NCI-H1417 (cell line): ENCODE results near the gene ABHD5.

ENCODE experiments used
- DNase-seq, 3 experiments: peaks; one replicate each; lab custom pipeline; 2025; lab: John Stamatoyannopoulos, UW

Gene ABHD5

GRCh38 chr3:43685921-43686320 is 4.8 kb upstream of the ABHD5 start:
- DNase-seq = no peak

- no peak for DNase-seq
Observed at GRCh38 chr3:43686333-43686699, 4.4 kb upstream of the ABHD5 start.

- DNase-seq = no peak
Observed at GRCh38 chr3:43686700-43687498, 3.8 kb upstream of the ABHD5 start.

GRCh38 chr3:43687499-43687811 is 3.3 kb upstream of the ABHD5 start:
- no peak for DNase-seq

- DNase-seq = no peak
Observed at GRCh38 chr3:43688245-43688650, 2.5 kb upstream of the ABHD5 start.

- DNase-seq = no peak
Observed at GRCh38 chr3:43689166-43689565, 1.6 kb upstream of the ABHD5 start.

GRCh38 chr3:43689766-43690399 is 855 bp upstream of the ABHD5 start:
- peak in 2 of 3 experiments; percentile 24 to 51 for DNase-seq

GRCh38 chr3:43691120-43691995 is 620 bp downstream of the ABHD5 start:
- peak; percentile 44 to 83 (median 79) for DNase-seq

- DNase-seq = peak in 1 of 3 experiments; percentile 4
Observed at GRCh38 chr3:43692085-43692855, 1.5 kb downstream of the ABHD5 start.

- no peak for DNase-seq
Observed at GRCh38 chr3:43692971-43693370, 2.2 kb downstream of the ABHD5 start.

GRCh38 chr3:43693594-43693993 is 2.9 kb downstream of the ABHD5 start:
- no peak for DNase-seq

- DNase-seq = no peak
Observed at GRCh38 chr3:43695443-43695842, 4.7 kb downstream of the ABHD5 start.

- DNase-seq = no peak
Observed at GRCh38 chr3:43695863-43696262, 5.1 kb downstream of the ABHD5 start.

- DNase-seq = no peak
Observed at GRCh38 chr3:43696441-43696840, 5.7 kb downstream of the ABHD5 start.

GRCh38 chr3:43696881-43697280 is 6.1 kb downstream of the ABHD5 start:
- no peak for DNase-seq

- DNase-seq = no peak
Observed at GRCh38 chr3:43699864-43700263, 9.1 kb downstream of the ABHD5 start.

GRCh38 chr3:43704697-43705096 is 14.0 kb downstream of the ABHD5 start:
- DNase-seq = peak in 1 of 3 experiments; percentile 25

GRCh38 chr3:43706342-43706741 is 15.6 kb downstream of the ABHD5 start:
- no peak for DNase-seq

GRCh38 chr3:43707266-43707665 is 16.5 kb downstream of the ABHD5 start:
- DNase-seq = no peak

- no peak for DNase-seq
Observed at GRCh38 chr3:43707998-43708397, 17.3 kb downstream of the ABHD5 start.

GRCh38 chr3:43709022-43709421 is 18.3 kb downstream of the ABHD5 start:
- no peak for DNase-seq

GRCh38 chr3:43710607-43711006 is 19.9 kb downstream of the ABHD5 start:
- DNase-seq = no peak
